Uterus (tissue), 2 donors: ENCODE results near the gene TMEM117.

Source experiments
- POLR2A ChIP-seq, 2 donors: fragments of 450-650 bp; IDR thresholded peaks; one replicate each; pipeline ENCODE4 v1.6.1; 2016; ENCODE audit warnings: antibody characterized with exemption in 2 of 2, mild to moderate bottlenecking in 1 of 2, moderate library complexity in 1 of 2
- TF ChIP-seq, protein P1 (sequence below), 4 experiments: fragments of 200-600 bp in 2 of 4; fragments of 450-650 bp in 2 of 4; sonication (generic) in 2 of 4; IDR thresholded peaks; one replicate each; pipeline ENCODE4 v1.5.1; 2016 to 2019; ENCODE audit warnings: antibody characterized with exemption in 4 of 4, mild to moderate bottlenecking in 2 of 4, moderate library complexity in 1 of 4

DNA sequence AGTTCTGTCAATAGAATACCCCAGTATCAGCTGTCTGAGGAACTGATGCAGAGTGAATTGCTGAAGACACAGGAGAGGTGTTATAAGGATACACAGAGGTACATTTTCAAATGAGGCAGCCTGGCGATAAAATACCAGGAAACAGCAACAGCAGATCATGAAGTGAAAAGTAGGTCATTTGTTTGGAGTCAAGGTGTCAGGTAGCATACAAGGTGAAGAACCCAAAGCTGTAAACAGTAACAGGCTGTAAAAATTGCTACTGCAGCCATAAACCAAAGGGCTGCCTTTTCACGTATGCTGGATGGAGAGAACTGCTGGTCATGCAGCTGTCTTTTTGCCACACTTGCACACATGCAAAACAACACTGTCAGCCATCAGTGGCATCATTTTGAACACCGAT is 20.5 kb upstream of the TMEM117 start:
- TF ChIP-seq, protein P1, sequence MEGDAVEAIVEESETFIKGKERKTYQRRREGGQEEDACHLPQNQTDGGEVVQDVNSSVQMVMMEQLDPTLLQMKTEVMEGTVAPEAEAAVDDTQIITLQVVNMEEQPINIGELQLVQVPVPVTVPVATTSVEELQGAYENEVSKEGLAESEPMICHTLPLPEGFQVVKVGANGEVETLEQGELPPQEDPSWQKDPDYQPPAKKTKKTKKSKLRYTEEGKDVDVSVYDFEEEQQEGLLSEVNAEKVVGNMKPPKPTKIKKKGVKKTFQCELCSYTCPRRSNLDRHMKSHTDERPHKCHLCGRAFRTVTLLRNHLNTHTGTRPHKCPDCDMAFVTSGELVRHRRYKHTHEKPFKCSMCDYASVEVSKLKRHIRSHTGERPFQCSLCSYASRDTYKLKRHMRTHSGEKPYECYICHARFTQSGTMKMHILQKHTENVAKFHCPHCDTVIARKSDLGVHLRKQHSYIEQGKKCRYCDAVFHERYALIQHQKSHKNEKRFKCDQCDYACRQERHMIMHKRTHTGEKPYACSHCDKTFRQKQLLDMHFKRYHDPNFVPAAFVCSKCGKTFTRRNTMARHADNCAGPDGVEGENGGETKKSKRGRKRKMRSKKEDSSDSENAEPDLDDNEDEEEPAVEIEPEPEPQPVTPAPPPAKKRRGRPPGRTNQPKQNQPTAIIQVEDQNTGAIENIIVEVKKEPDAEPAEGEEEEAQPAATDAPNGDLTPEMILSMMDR (IDR thresholded peaks at IDR 0.05) = no peak
- TF ChIP-seq POLR2A (IDR thresholded peaks at IDR 0.05) = no peak
